Measurements from ENCODE around the gene ZNF862. TPM values are rescaled to one million over a fixed set of nuclear protein-coding genes. Genes with fewer than 3 reads are reported as not detected.

Gene ZNF862
- total RNA-seq, 1 experiment from 2014 or later, result 3.6 TPM

GRCh38 chr7:149873970-149874643 lies 35.9 kb downstream of the ZNF862 start (continued):
- TF ChIP-seq, protein P1, sequence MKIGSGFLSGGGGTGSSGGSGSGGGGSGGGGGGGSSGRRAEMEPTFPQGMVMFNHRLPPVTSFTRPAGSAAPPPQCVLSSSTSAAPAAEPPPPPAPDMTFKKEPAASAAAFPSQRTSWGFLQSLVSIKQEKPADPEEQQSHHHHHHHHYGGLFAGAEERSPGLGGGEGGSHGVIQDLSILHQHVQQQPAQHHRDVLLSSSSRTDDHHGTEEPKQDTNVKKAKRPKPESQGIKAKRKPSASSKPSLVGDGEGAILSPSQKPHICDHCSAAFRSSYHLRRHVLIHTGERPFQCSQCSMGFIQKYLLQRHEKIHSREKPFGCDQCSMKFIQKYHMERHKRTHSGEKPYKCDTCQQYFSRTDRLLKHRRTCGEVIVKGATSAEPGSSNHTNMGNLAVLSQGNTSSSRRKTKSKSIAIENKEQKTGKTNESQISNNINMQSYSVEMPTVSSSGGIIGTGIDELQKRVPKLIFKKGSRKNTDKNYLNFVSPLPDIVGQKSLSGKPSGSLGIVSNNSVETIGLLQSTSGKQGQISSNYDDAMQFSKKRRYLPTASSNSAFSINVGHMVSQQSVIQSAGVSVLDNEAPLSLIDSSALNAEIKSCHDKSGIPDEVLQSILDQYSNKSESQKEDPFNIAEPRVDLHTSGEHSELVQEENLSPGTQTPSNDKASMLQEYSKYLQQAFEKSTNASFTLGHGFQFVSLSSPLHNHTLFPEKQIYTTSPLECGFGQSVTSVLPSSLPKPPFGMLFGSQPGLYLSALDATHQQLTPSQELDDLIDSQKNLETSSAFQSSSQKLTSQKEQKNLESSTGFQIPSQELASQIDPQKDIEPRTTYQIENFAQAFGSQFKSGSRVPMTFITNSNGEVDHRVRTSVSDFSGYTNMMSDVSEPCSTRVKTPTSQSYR (CRISPR knock-in tag; IDR thresholded peaks at IDR 0.05), result no peak
- TF ChIP-seq NR3C1 (CRISPR knock-in tag; conservative IDR thresholded peaks at IDR 0.05; ENCODE audit: low read depth) (no peak), ETV6 (CRISPR knock-in tag; IDR thresholded peaks at IDR 0.05) (peak; percentile 26; the same call in 1 of the 2 replicates), TEAD1 (CRISPR knock-in tag; IDR thresholded peaks at IDR 0.05) (0 out of 2 replicates have a peak, but pooled peaks have one; percentile 48), NFATC4 (CRISPR knock-in tag; IDR thresholded peaks at IDR 0.05) (no peak), GRHL2 (CRISPR knock-in tag; IDR thresholded peaks at IDR 0.05; ENCODE audit: insufficient replicate concordance, severe bottlenecking) (no peak), ZNF219 (CRISPR knock-in tag; IDR thresholded peaks at IDR 0.05; ENCODE audit: borderline replicate concordance) (no peak), ZNF532 (CRISPR knock-in tag; IDR thresholded peaks at IDR 0.05; ENCODE audit: borderline replicate concordance) (no peak), ZNF423 (CRISPR knock-in tag; IDR thresholded peaks at IDR 0.05) (peak; percentile 82), JUN (CRISPR knock-in tag; IDR thresholded peaks at IDR 0.05) (no peak), ZNF416 (CRISPR knock-in tag; IDR thresholded peaks at IDR 0.05) (no peak)
- TF ChIP-seq, protein P2, sequence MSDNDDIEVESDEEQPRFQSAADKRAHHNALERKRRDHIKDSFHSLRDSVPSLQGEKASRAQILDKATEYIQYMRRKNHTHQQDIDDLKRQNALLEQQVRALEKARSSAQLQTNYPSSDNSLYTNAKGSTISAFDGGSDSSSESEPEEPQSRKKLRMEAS (CRISPR knock-in tag; IDR thresholded peaks at IDR 0.05), result peak; percentile 31; the same call in 1 of the 2 replicates

DNA sequence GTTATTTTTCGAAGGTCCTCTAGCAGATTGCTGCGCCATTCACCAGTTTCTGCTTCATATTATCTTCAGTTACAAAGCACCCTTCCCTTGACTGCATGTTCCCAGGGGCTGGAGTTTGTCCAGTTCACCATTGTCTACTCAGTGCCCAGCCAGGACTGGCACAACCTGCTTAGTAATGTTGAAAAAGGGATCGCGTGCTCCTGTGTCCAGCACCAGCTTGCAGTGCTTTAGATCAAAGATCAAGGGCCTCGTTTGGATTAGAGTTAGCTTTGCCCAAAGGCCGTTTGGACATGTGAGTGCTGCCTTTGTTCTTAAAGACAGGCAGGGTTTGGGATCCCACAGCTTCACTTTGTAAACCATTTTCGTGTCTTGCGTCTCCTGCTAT lies 36.5 kb downstream of the ZNF862 start:
- peaks cover 26% of the 10 kb centered on the region for H3K27me3 Mint-ChIP-seq (ENCODE audit: low read depth)
- CTCF ChIA-PET, result interaction anchor here (1.2 to 1.6 kb wide), 3 partner anchors 9 to 74 kb away, joined by 3 to 6 read pairs (median 4); no protein-coding TSS in a partner anchor
- H3K4me1 Mint-ChIP-seq, result peaks cover 16% of the 10 kb centered on the region
- H3K9me3 Mint-ChIP-seq, result no peaks in the 10 kb centered on the region
- TF ChIP-seq ZNF671 (CRISPR knock-in tag; IDR thresholded peaks at IDR 0.05) (no peak), CREM (CRISPR knock-in tag; IDR thresholded peaks at IDR 0.05) (no peak), ARID4B (CRISPR knock-in tag; IDR thresholded peaks at IDR 0.05; ENCODE audit: borderline replicate concordance) (no peak), NR1H2 (CRISPR knock-in tag; IDR thresholded peaks at IDR 0.05) (no peak)
- no peak overlapping the region for H3K27ac Mint-ChIP-seq
- no peaks in the 10 kb centered on the region for H3K36me3 Mint-ChIP-seq
- DNase-seq (ENCODE audit: low spot score) (no peak), ATAC-seq (no peak)
- POLR2A ChIA-PET, result no interaction called here
- H3K4me3 Mint-ChIP-seq, result peak overlapping the region; percentile 68
